Measurements from ENCODE around the gene FAM219A.

DNA sequence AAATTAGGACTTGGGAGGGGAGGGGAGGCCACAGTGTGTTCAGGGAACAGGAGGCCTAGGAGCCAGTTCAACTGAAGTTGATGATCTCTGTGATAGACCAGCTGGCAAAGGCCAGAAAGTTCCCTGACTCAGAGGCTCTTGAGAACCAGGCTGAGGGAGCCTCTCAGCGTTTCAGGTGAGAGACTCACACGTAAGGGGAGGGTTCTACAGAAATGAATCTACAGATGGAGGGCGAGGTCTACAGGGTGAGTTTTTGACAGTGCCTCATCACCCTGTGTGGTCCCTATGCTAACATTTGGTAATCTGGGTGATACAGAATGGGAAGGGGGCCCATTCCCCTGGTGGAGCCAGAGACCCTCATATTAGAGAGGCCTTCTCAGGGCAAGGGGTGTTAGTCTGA is 32.4 kb upstream of the FAM219A start:
- TF ChIP-seq, protein P1, sequence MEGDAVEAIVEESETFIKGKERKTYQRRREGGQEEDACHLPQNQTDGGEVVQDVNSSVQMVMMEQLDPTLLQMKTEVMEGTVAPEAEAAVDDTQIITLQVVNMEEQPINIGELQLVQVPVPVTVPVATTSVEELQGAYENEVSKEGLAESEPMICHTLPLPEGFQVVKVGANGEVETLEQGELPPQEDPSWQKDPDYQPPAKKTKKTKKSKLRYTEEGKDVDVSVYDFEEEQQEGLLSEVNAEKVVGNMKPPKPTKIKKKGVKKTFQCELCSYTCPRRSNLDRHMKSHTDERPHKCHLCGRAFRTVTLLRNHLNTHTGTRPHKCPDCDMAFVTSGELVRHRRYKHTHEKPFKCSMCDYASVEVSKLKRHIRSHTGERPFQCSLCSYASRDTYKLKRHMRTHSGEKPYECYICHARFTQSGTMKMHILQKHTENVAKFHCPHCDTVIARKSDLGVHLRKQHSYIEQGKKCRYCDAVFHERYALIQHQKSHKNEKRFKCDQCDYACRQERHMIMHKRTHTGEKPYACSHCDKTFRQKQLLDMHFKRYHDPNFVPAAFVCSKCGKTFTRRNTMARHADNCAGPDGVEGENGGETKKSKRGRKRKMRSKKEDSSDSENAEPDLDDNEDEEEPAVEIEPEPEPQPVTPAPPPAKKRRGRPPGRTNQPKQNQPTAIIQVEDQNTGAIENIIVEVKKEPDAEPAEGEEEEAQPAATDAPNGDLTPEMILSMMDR (IDR thresholded peaks at IDR 0.05) = no peak
- no peak for TF ChIP-seq POLR2A (IDR thresholded peaks at IDR 0.05)

Measured in esophagus squamous epithelium (tissue), 4 donors.